ENCODE results near the gene TRIP4.
A peak's percentile ranks its signal among the peaks of the same experiment; 100 is the strongest.

The TRIP4 gene

DNA sequence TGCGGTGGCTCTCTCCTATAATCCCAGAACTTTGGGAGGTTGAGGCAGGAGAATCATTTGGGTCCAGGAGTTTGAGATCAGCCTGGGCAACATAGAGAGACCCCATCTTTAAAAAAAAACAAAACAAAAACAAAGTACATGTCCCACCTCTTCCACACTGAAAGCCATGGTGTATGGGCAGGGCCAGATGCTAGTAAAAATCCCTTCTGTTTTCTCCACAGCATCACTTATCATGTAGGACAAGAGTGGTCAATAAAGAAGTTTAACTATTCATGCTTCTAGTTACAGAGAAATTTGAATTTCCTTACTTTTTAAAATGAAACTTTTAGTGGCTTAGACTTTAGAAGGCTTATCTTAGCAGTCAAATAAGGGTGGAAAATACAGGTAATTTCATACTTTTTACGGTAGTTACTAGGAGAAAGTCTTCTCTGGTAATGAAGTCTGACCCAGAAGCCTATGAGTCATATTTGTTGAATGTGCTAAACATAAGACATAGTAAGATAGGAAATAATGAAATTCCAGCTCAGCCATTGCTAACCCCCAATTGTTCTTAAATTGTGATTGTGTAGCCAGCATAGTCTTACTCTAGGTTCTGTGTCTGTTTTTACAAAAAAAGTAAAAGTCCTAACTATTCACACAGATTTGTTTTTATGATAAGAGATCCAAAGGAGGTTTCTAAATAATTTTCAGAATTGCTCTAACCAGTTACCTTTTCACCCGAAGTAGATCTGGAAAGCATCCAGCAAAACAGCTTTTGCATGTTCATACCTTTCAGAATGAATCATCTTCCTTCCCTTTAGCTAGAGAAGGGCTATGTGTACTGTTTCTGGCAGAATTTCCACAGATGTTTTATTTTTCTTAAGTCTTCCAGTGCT lies 56.3 kb downstream of the TRIP4 start:
- peak overlapping the region; percentile 91 for H3K4me2 ChIP-seq
- no peak overlapping the region for H2AFZ ChIP-seq (ENCODE audit: low read depth)
- H3K4me1 ChIP-seq (ENCODE audit: low read depth, poor library complexity, severe bottlenecking) = peaks cover 42% of the 10 kb centered on the region
- H4K20me1 ChIP-seq (ENCODE audit: insufficient read depth) = no peaks in the 10 kb centered on the region
- no peaks in the 10 kb centered on the region for H3K79me2 ChIP-seq (ENCODE audit: insufficient read depth, low read depth)
- H3K4me3 ChIP-seq (IDR thresholded peaks at IDR 0.05; ENCODE audit: insufficient read depth, low read depth, low read length) = no peak overlapping the region
- H3K27me3 ChIP-seq (ENCODE audit: insufficient read depth, low read depth) = no peaks in the 10 kb centered on the region
- H3K27ac ChIP-seq = peak overlapping the region; percentile 57
- H3K36me3 ChIP-seq (ENCODE audit: insufficient read depth) = no peaks in the 10 kb centered on the region
- TF ChIP-seq, protein P1, sequence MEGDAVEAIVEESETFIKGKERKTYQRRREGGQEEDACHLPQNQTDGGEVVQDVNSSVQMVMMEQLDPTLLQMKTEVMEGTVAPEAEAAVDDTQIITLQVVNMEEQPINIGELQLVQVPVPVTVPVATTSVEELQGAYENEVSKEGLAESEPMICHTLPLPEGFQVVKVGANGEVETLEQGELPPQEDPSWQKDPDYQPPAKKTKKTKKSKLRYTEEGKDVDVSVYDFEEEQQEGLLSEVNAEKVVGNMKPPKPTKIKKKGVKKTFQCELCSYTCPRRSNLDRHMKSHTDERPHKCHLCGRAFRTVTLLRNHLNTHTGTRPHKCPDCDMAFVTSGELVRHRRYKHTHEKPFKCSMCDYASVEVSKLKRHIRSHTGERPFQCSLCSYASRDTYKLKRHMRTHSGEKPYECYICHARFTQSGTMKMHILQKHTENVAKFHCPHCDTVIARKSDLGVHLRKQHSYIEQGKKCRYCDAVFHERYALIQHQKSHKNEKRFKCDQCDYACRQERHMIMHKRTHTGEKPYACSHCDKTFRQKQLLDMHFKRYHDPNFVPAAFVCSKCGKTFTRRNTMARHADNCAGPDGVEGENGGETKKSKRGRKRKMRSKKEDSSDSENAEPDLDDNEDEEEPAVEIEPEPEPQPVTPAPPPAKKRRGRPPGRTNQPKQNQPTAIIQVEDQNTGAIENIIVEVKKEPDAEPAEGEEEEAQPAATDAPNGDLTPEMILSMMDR (conservative IDR thresholded peaks at IDR 0.05; ENCODE audit: low read depth, low read length) = no peak
- peak overlapping the region; percentile 20; the same call in 1 of the 2 replicates for H3K9ac ChIP-seq

DNA sequence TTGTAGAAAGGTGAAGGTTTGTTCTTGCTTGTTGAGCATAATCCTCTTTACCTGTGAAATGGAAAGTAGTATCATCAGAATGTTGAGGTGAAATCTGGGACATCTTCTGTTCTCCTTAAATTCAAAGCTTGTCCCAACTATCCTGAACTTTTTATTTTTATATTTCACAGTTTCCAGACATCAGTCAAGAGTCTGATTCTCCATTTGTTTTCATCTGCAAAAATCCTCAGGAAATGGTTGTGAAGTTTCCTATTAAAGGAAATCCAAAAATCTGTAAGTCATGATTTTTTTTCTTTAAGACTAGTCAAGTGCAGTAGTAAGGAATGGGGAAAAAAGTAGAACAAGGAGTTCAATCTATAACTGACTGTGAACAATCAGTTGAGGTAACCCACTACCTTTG lies 57.2 kb downstream of the TRIP4 start:
- H3K9ac ChIP-seq = no peak overlapping the region
- no peaks in the 10 kb centered on the region for H3K79me2 ChIP-seq (ENCODE audit: insufficient read depth, low read depth)
- peaks cover 47% of the 10 kb centered on the region for H3K4me1 ChIP-seq (ENCODE audit: low read depth, poor library complexity, severe bottlenecking)
- peak overlapping the region; percentile 91 for H3K4me2 ChIP-seq
- H3K36me3 ChIP-seq (ENCODE audit: insufficient read depth) = no peaks in the 10 kb centered on the region
- TF ChIP-seq, protein P1 (conservative IDR thresholded peaks at IDR 0.05; ENCODE audit: low read depth, low read length) = no peak
- no peak overlapping the region for H2AFZ ChIP-seq (ENCODE audit: low read depth)
- no peak overlapping the region for H3K4me3 ChIP-seq (IDR thresholded peaks at IDR 0.05; ENCODE audit: insufficient read depth, low read depth, low read length)
- H4K20me1 ChIP-seq (ENCODE audit: insufficient read depth) = no peaks in the 10 kb centered on the region
- H3K27ac ChIP-seq = peak overlapping the region; percentile 57
- no peaks in the 10 kb centered on the region for H3K27me3 ChIP-seq (ENCODE audit: insufficient read depth, low read depth)

DNA sequence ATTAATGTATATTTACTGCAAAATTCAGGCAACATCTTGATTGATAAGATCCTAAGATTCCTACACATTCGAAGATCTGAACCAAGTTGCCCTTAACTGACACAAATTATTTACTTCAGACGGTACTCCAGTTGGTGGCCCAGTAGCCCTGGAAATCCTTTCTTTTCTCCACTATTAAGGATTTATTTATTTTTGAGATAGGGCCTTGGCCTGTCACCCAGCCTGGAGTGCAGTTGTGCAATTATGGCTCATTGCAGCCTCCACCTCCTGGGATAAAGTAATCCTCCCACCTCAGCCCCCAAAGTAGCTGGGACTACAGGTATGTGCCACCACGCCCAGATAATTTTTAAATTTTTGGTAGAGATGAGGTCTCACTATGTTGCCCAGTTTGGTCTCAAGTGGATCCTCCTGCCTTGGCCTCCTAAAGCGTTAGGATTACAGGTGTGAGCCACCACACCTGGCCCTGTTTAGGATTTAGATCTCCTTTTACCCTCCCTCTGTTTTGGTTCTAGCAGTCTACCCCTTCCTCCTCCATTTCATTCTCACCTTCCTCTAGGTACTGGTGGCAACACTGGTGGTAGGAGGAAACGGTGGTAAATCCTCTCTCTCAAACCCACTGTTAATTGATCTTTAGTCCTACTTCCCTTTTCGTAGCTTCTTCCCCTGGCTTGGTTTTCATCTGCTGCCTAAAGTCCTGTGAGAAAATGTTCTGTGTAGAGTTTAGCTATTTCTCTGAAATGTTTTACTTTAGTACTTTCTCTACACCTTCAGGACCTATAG lies 60.1 kb downstream of the TRIP4 start:
- H3K4me3 ChIP-seq (IDR thresholded peaks at IDR 0.05; ENCODE audit: insufficient read depth, low read depth, low read length) = no peak overlapping the region
- no peaks in the 10 kb centered on the region for H3K79me2 ChIP-seq (ENCODE audit: insufficient read depth, low read depth)
- no peak overlapping the region for H3K4me2 ChIP-seq
- no peak overlapping the region for H3K27ac ChIP-seq
- peaks cover 52% of the 10 kb centered on the region for H3K4me1 ChIP-seq (ENCODE audit: low read depth, poor library complexity, severe bottlenecking)
- TF ChIP-seq, protein P1 (conservative IDR thresholded peaks at IDR 0.05; ENCODE audit: low read depth, low read length) = no peak
- H2AFZ ChIP-seq (ENCODE audit: low read depth) = no peak overlapping the region
- H3K9ac ChIP-seq = no peak overlapping the region
- no peaks in the 10 kb centered on the region for H3K27me3 ChIP-seq (ENCODE audit: insufficient read depth, low read depth)
- no peaks in the 10 kb centered on the region for H4K20me1 ChIP-seq (ENCODE audit: insufficient read depth)
- no peaks in the 10 kb centered on the region for H3K36me3 ChIP-seq (ENCODE audit: insufficient read depth)

DNA sequence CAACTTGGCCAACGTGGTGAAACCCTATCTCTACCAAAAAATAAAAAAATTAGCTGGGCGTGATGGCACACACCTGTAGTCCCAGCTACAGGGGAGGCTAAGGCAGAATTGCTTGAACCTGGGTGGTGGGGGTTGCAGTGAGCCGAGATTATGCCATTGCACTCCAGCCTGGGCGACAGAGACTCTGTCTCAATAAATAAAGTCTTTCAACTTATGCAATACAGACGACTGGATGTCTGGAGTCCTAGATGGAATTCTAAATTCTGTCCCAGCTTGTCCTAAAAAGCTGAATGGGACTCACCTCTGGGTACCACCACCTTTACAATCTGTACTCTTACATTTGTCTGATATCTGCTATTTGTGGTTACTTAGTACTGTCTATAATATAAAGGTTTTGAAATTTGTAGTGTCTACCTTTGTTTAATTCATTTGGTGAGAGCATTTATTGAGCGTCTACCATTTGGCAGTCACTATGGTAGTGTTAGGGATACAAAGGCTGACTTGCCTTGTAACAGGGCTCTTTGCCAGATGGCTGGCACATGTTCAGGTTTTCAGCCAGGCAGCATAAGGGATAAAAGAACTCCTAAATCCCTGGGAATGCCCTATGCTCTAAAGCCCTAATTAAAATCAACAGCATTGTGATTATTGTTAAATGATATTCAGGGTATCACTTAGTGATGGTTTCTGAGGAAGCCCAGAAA lies 65.5 kb downstream of the TRIP4 start:
- Histone ChIP-seq H3K4me3 (IDR thresholded peaks at IDR 0.05; ENCODE audit: insufficient read depth, low read depth, low read length) (no peak overlapping the region), H2AFZ (ENCODE audit: low read depth) (no peak overlapping the region), H3K4me1 (ENCODE audit: low read depth, poor library complexity, severe bottlenecking) (peaks cover 46% of the 10 kb centered on the region), H4K20me1 (ENCODE audit: insufficient read depth) (no peaks in the 10 kb centered on the region), H3K9ac (no peak overlapping the region), H3K36me3 (ENCODE audit: insufficient read depth) (no peaks in the 10 kb centered on the region), H3K27me3 (ENCODE audit: insufficient read depth, low read depth) (no peaks in the 10 kb centered on the region), H3K79me2 (ENCODE audit: insufficient read depth, low read depth) (no peaks in the 10 kb centered on the region), H3K27ac (no peak overlapping the region), H3K4me2 (no peak overlapping the region)
- TF ChIP-seq, protein P1 (conservative IDR thresholded peaks at IDR 0.05; ENCODE audit: low read depth, low read length) = no peak

Measured in KMS-11 (cell line).